ENCODE results near the gene FRMPD4. TPM values are rescaled to one million over a fixed set of nuclear protein-coding genes. Genes with fewer than 3 reads are reported as not detected.

Gene FRMPD4
- total RNA-seq, 1 experiment from 2014 or later = 0.64 TPM

DNA sequence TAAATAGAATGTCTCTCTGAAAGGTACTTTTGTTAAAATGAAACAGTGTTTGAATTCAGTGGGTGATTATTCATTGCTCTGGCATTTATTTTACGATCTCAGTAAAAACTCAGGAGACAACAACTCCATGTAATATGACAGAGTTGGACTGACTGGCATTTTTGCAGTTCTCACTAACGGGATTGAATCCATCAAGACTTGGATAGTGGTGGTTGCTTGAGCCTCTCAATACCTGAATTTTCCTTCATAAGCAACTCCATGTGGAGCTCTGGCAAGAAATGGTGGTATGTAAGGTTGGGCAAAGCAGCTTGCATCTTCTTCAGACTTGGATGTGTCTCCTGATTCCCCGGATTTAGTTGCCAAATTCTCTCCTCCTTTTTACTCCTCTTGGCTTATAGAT lies 72.7 kb downstream of the FRMPD4 start:
- peak; percentile 55 for DNase-seq (ENCODE audit: low spot score)

GRCh38 chrX:12223650-12224049 lies 85.4 kb downstream of the FRMPD4 start:
- DNase-seq (ENCODE audit: low spot score) = peak; percentile 75

DNA sequence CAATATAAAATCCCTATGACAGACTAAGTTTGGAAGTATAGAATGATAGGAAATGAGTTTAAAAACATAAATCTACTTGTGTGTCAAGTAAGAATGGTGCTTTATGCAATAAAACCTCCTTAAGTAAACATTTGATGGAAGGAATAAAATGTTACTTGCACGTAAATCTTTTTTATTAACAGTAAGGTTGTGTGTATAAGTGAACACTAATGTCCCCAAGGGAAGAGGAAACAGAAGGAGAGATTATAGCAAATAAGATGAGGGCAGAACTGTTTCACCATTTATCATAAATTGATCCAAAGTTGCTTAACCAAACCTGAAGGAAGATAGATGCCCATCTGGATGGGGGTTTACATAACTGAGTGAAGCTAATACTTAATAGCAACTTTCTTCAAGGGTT lies 86.8 kb downstream of the FRMPD4 start:
- no peak for DNase-seq (ENCODE audit: low spot score)

DNA sequence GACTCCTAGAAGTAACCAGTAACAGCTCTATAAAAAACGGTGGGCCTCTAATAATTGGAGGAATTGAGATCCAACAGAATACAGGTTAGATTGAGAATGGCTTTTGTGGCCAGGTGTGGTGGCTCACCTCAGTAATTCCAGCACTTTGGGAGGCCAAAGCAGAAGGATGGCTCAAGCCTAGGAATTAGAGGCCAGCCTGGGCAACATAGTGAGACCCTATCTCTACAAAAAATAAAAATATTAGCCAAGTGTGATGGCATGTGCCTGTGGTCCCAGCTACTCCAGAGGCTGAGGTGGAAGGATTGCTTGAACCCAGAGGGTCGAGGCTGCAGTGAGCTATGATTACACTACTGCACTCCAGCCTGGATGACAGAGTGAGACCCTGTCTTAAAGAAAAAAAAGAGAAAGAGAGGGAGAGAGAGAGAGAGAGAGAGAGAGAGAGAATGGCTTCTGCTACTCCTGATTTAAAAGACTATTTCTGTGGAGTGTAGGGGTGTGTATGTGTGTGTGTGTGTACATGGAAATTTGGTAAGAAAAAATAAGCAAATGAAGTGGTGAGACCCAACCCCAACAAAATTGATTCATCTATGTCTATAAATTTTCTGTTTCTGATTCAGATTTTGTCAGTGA lies 89.3 kb downstream of the FRMPD4 start:
- no peak for DNase-seq (ENCODE audit: low spot score)

GRCh38 chrX:12228862-12229261 lies 90.6 kb downstream of the FRMPD4 start:
- DNase-seq (ENCODE audit: low spot score) = peak; percentile 22

- DNase-seq (ENCODE audit: low spot score) = no peak
Measured at GRCh38 chrX:12229986-12230385, 91.7 kb downstream of the FRMPD4 start.

GRCh38 chrX:12234534-12235329 lies 96.5 kb downstream of the FRMPD4 start:
- no peak for DNase-seq (ENCODE audit: low spot score)

- DNase-seq (ENCODE audit: low spot score) = no peak
Measured at GRCh38 chrX:12236156-12236555, 97.9 kb downstream of the FRMPD4 start.

DNA sequence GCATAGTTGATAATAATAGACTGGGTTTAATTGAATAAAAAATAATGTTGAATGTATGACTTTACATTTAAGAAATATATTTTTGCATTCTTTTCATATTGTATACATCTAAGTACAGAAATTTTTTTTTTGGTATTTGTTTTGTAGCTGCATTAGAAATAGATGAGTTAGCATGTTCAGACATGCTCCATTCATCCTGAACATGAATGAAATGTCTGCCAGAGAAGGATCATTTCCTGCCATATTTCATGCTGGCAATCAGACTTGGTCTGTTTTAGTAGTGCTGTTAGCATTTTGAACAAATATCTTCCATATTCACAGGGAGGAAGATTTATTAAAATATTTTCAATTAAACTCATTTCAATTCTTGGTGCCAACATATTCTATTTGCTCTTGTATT lies 98.9 kb downstream of the FRMPD4 start:
- no peak for DNase-seq (ENCODE audit: low spot score)

DNA sequence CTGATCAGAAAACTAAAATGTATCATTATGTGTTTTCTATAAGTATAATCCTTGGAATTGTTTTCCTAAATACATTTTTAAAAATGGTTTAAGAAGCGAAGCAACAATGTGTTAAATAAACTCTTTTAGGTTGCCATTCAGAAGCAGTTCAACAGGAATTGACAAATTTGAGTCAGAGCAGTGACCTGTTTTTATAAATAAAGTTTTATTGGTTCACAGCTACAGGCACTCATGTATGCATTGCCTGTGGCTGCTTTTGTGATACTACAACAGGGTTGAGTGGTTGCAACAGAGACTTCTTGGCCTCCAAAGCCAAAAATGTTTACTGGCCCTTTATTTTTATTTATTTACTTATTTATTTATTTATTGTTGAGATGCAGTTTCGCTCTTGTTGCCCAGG lies 99.5 kb downstream of the FRMPD4 start:
- DNase-seq (ENCODE audit: low spot score) = no peak

DNA sequence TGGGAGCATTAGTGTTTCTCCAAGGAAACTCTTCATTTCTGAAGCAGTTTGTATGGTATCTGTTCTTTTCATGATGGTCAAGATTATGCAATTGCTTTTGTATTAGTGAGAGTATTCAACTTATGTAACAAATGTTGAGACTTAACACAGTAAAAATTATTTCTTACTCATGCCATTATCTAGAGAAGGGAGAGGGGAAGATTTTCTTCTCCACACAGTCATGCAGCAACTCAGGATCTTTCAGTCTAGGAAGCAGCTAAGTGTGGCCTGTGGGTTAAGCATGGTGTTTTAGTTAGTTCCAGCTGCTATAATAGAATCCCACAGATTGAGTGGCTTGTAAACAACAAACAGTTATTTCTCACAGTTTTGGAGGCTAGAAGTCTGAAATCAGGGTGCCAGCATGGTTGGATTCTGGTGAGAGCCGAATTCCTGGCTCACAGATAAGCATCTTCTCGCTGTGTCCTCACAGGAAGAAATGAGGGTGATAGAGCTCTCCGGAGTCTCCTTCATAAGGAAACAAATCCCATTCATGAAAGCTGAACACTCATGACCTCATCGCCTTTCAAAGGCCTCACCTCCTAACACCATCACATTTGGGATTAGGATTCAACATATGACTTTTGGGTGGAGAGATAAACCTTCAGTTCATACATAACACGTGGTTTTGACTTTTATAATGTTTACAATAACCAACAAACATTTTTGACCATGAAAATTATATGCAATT lies 101.2 kb downstream of the FRMPD4 start:
- DNase-seq (ENCODE audit: low spot score) = no peak

DNA sequence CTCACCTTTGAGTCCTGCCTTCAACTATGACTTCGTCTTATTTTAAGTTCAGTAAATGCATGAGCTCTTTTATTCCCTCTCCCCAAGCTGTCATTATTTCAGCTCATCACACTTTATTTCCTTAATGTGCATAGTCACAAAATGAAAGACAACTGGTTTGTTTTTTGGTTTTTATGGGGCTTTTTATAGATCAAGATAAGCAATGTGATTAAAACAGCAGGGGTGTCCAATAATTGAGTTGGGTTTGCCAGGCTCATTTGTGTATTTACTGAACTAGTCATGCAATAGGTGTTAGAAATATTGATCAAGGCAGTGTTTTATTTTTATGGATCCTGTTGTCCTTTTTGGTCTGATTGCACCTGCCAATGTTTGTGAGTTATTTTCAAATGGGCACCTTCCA lies 102.2 kb downstream of the FRMPD4 start:
- DNase-seq (ENCODE audit: low spot score) = no peak

GRCh38 chrX:12241026-12241425 lies 102.8 kb downstream of the FRMPD4 start:
- peak; percentile 47 for DNase-seq (ENCODE audit: low spot score)

GRCh38 chrX:12245650-12246645 lies 107.7 kb downstream of the FRMPD4 start:
- DNase-seq (ENCODE audit: low spot score) = peak; percentile 84

GRCh38 chrX:12249997-12250396 lies 111.7 kb downstream of the FRMPD4 start:
- no peak for DNase-seq (ENCODE audit: low spot score)

DNA sequence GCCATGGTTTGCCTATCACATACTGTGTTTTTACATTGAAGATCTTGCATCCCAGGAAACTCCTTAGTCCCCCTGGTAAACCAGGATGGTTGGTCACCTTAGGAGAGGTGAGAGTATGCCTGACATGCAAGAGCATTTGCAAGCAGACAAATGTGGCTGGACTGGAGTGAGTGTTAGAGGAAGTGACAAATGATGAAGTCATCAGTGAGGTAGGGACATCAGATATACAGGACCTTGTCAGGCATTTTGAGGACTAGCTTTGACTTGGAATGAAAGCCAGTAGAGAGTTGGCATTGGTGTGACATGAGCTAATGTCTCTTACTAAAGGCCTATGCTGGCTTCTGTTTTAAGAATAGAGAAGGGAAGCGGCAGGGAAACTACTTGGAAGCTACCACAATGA lies 124.9 kb downstream of the FRMPD4 start:
- DNase-seq (ENCODE audit: low spot score) = no peak

DNA sequence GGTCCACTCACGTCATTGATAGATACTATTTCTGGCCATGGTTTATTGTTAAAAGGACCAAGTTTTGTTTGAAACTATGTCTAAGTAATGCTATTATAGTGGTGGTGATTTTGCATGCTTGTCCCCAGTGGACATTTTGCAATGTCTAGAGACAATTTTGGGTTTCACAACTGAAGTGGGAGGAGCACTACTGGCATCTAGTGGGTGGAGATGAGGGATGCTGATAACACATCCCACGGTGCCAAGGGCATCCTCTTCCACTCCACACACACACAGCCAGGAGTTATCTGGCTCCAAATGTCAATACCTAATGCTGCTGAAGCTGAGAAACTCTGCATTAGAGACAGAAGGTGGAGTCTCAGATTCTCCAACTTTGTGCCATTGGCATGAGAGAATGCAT lies 131.2 kb downstream of the FRMPD4 start:
- DNase-seq (ENCODE audit: low spot score) = peak; percentile 10

DNA sequence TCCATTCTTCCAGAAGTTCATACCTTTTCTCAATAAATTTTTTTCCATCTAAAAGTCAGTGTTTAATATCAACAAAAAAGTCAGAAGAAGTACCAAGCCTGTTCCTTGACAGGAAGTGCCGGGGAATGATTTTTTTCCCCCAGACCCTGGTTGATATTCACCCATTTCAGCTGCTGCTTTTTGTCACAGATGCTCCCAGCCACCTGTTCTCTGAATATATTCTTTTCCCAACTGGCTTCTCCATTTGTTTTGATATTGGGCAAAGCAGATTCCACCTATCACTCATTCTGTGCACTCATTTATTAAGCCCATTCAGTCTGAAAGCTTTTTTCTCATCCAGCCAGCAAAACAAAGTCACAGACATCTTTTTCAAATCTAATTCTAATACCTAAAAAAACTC lies 139.9 kb downstream of the FRMPD4 start:
- DNase-seq (ENCODE audit: low spot score) = no peak

DNA sequence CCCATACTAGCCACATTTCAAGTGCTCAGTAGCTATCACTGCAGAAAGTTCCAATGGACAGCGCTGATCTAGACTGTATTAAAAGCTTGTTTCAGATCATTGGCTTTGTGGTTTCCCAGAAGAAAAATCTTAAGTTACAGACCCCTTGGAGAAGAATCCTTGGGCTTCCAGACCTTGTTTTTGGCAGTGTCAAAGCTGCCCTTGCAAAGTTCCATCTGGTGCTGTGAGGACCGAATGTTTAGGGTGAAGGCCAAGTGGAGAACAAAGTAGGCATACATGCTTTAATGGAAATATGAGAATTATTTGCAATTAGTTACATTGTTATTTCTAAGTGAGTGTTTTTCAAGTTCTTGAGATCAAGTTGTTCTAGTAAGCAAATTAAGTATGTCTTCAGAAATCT lies 144.7 kb downstream of the FRMPD4 start:
- no peak for DNase-seq (ENCODE audit: low spot score)

DNA sequence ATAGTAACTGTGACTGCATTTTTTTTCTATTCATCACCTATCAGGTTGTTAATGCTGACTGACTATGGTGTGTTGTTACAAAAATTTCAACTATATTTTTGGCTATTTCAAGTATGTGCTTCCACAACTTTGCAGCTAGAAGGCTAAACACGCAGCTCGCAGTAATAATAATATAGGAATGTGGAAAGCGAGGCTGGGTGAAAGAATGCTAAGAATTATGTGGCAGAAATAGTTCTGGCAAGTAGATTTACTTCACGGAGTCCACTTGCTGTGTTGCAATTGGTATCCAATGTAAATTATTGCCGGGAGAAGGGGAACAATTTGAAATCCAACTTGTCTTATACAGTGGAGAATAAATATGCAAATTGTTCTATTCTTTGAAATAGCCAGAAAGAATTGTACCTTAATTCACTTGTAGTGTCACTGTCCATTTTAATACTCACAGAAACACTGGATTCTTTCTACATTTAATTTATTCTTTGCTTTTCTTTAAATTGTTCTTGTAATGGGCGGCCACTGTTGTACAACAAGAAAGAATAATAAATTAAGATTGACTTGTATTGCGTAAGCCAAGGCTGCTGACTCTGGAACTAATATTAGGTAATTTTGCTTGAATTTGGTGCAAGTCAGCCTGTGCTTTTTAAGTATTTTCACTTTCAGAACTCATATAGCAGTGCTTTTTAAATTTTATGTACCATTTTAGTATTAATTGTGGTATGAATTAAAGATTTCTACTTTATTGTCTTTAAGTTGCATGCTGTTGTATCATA lies 154.9 kb downstream of the FRMPD4 start:
- DNase-seq (ENCODE audit: low spot score) = peak; percentile 16

DNA sequence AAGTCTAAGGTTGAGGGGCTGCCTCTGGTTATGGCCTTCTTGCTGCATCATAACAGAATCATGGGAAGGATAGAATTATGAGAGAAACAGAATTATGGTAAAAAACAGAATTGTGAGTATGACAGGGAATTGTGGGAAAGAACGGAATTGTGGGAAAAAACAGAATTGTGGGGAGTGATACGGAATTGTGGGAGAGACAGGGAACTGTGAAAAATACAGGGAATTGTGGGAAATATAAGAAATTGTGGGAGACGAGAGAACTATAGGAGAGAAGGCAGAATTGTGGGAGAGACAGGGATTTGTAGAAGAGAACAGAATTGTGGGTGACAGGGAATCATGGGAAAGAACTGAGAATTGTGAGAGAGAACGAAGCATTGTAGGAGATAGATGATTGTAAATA lies 159.1 kb downstream of the FRMPD4 start:
- DNase-seq (ENCODE audit: low spot score) = no peak
